Measurements from ENCODE around the gene NHERF1. TPM values are rescaled to one million over a fixed set of nuclear protein-coding genes. Genes with fewer than 3 reads are reported as not detected.

Gene NHERF1
- polyA plus RNA-seq, 1 donor (not counting 4 experiments of a cell fraction or from before 2014, with no cell fraction given): 45.6 TPM

DNA sequence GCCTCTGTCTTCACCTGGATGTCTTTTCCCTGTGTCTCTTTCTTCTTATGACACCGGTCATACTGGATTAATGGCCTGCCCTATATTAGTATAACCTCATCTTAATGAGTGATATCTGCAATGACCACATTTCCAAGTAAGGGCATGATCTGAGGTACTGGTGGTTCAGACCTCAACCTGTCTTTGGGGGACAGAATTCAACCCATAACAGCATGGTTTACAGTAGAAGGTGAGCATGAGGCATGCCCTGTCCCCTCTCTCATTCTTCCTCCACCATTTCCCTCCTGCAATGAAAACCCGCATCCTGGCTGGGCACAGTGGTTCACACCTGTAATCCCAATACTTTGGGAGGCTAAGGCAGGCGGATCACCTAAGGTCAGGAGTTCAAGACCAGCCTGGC lies 14.2 kb upstream of the NHERF1 start:
- dilution Hi-C loops (cut with MboI; ENCODE audit: extremely low pct_ligation_motif_present, low sequenced_read_pairs): no loop called here
- H2AFZ ChIP-seq (ENCODE audit: control insufficient read depth, low read length): no peak overlapping the region
- DNase-seq (ENCODE audit: low read depth, low spot score): no peak
- H4K20me1 ChIP-seq (ENCODE audit: control insufficient read depth, extremely low read depth, insufficient read depth, low read length): no peaks in the 10 kb centered on the region
- H3K36me3 ChIP-seq (ENCODE audit: control insufficient read depth in 2 of 2, extremely low read depth in 1 of 2, insufficient read depth in 2 of 2, low read length in 2 of 2): no peaks in the 10 kb centered on the region
- H3K79me2 ChIP-seq (ENCODE audit: control insufficient read depth, insufficient read depth, low read length): no peaks in the 10 kb centered on the region
- no peak overlapping the region for H3K4me3 ChIP-seq (ENCODE audit: control insufficient read depth in 2 of 3, extremely low read depth in 1 of 3, insufficient read depth in 2 of 3, low read depth in 1 of 3, low read length in 3 of 3)
- TF ChIP-seq, protein P1, sequence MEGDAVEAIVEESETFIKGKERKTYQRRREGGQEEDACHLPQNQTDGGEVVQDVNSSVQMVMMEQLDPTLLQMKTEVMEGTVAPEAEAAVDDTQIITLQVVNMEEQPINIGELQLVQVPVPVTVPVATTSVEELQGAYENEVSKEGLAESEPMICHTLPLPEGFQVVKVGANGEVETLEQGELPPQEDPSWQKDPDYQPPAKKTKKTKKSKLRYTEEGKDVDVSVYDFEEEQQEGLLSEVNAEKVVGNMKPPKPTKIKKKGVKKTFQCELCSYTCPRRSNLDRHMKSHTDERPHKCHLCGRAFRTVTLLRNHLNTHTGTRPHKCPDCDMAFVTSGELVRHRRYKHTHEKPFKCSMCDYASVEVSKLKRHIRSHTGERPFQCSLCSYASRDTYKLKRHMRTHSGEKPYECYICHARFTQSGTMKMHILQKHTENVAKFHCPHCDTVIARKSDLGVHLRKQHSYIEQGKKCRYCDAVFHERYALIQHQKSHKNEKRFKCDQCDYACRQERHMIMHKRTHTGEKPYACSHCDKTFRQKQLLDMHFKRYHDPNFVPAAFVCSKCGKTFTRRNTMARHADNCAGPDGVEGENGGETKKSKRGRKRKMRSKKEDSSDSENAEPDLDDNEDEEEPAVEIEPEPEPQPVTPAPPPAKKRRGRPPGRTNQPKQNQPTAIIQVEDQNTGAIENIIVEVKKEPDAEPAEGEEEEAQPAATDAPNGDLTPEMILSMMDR (optimal IDR thresholded peaks at IDR 0.05 in 1 of 3, IDR thresholded peaks at IDR 0.05 in 1 of 3, conservative IDR thresholded peaks at IDR 0.05 in 1 of 3; ENCODE audit: extremely low read depth in 1 of 3, insufficient read depth in 2 of 3, low read length in 3 of 3): no peak
- no peak for TF ChIP-seq EZH2 (IDR thresholded peaks at IDR 0.05; ENCODE audit: low read length)
- H3K4me2 ChIP-seq (ENCODE audit: control insufficient read depth, extremely low read depth, insufficient read depth, low read depth, low read length): no peak overlapping the region
- no peaks in the 10 kb centered on the region for H3K9me1 ChIP-seq (ENCODE audit: control insufficient read depth, extremely low read depth, insufficient read depth, low read length)
- H3K9ac ChIP-seq (ENCODE audit: control insufficient read depth, extremely low read depth, insufficient read depth, low read length): no peak overlapping the region
- peaks cover 2% of the 10 kb centered on the region for H3K4me1 ChIP-seq (ENCODE audit: control insufficient read depth, extremely low read depth, insufficient read depth, low read length)
- FAIRE-seq: no peak
- H3K9me3 ChIP-seq (ENCODE audit: control insufficient read depth, low read depth, low read length): no peaks in the 10 kb centered on the region
- H3K27me3 ChIP-seq (ENCODE audit: control insufficient read depth, extremely low read depth, insufficient read depth, low read length): peaks cover 41% of the 10 kb centered on the region
- H3K27ac ChIP-seq (ENCODE audit: control insufficient read depth, insufficient read depth, low read length): no peak overlapping the region

DNA sequence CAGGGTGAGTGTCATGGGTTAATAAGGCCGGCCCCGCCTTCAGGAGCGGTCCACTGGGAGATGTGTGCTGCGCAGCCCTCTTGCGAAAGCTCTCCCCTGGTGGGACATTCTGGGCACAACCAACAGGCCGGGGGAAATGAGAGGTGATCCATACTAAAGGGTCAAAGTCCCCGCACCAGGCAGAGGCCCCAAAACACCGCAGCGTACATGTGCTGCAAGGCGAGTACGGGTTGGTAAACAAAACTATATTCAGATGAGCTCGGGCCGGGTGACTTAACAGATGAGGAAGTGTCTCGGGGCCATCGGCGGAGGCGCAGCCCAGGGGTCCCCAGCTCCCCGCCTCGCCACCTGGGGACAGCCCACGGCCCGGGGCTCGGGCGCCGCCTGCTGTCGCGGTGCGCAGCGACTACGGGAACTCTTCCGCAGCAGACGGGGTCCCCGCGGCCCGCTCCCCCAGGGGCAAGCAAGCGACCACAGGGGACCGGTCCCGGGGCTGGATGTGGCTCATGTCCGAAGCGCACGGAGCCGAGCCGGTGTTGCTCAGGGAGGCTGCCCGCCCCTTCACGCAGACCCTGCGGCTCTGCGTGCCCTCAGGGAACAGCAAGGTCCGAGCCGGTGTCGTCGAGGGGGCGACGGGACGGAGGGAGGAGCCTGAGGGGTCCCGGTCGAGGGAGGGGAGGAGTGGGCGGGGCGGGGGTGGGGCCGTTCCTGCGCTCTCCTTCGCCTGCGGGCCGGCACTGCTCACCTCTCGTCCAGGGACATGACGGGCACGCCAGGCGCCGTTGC lies 11.7 kb upstream of the NHERF1 start, which contains the start of gene RAB37:
RAB37 (plus strand) TSS at position 744 of the 786 bp plus-strand sequence; CDS start at position 761, 17 bp downstream.
- no peak within 1 kb of the TSS for H2AFZ ChIP-seq (ENCODE audit: control insufficient read depth, low read length)
- no peak for FAIRE-seq
- peak within 1 kb of the TSS; percentile 37 for H3K4me2 ChIP-seq (ENCODE audit: control insufficient read depth, extremely low read depth, insufficient read depth, low read depth, low read length)
- dilution Hi-C loops (cut with MboI; ENCODE audit: extremely low pct_ligation_motif_present, low sequenced_read_pairs): no loop called here
- no peaks in the 10 kb centered on the region for H3K9me1 ChIP-seq (ENCODE audit: control insufficient read depth, extremely low read depth, insufficient read depth, low read length)
- peaks cover 46% of the 10 kb centered on the region for H3K27me3 ChIP-seq (ENCODE audit: control insufficient read depth, extremely low read depth, insufficient read depth, low read length)
- no peaks in the 10 kb centered on the region for H3K79me2 ChIP-seq (ENCODE audit: control insufficient read depth, insufficient read depth, low read length)
- H3K27ac ChIP-seq (ENCODE audit: control insufficient read depth, insufficient read depth, low read length): no peak within 1 kb of the TSS
- H3K4me3 ChIP-seq (ENCODE audit: control insufficient read depth in 2 of 3, extremely low read depth in 1 of 3, insufficient read depth in 2 of 3, low read depth in 1 of 3, low read length in 3 of 3): no peak within 1 kb of the TSS
- H3K4me1 ChIP-seq (ENCODE audit: control insufficient read depth, extremely low read depth, insufficient read depth, low read length): peaks cover 2% of the 10 kb centered on the region
- no peak within 1 kb of the TSS for H3K9ac ChIP-seq (ENCODE audit: control insufficient read depth, extremely low read depth, insufficient read depth, low read length)
- H3K36me3 ChIP-seq (ENCODE audit: control insufficient read depth in 2 of 2, extremely low read depth in 1 of 2, insufficient read depth in 2 of 2, low read length in 2 of 2): no peaks in the 10 kb centered on the region
- H3K9me3 ChIP-seq (ENCODE audit: control insufficient read depth, low read depth, low read length): no peaks in the 10 kb centered on the region
- no peaks in the 10 kb centered on the region for H4K20me1 ChIP-seq (ENCODE audit: control insufficient read depth, extremely low read depth, insufficient read depth, low read length)
- TF ChIP-seq EZH2 (IDR thresholded peaks at IDR 0.05; ENCODE audit: low read length): peak; percentile 68
- TF ChIP-seq, protein P1 (optimal IDR thresholded peaks at IDR 0.05 in 1 of 3, IDR thresholded peaks at IDR 0.05 in 1 of 3, conservative IDR thresholded peaks at IDR 0.05 in 1 of 3; ENCODE audit: extremely low read depth in 1 of 3, insufficient read depth in 2 of 3, low read length in 3 of 3): peak; percentile 12 to 61 (median 60)
- DNase-seq (ENCODE audit: low read depth, low spot score): no peak
